ENCODE data around the gene DIP2C.
"Not testable (repeated sequence)": the region's sequence is repeated elsewhere in the genome, so short reads cannot be mapped to it uniquely, and the experiment has no call there.

Gene DIP2C

GRCh38 chr10:637771-638195, 51.7 kb downstream of the DIP2C start:
- DNase-seq: no peak

DNA sequence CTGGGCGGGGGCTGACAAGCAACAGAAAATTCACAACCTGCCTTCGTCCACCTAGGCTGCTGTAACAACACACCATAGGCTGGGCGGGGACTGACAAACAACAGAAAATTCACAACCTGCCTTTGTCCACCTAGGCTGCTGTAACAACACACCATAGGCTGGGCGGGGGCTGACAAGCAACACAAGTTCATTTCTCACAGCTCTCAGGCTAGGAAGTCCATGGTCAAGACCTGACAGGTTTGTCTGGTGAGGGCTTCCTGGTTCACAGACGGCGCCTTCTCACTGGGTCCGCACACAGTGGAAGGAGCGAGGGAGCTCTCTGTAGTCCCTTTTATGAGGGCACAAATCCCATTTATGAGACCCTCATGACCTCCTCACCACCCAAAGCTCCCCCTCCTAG, 52.2 kb downstream of the DIP2C start:
- no peak for DNase-seq

DNA sequence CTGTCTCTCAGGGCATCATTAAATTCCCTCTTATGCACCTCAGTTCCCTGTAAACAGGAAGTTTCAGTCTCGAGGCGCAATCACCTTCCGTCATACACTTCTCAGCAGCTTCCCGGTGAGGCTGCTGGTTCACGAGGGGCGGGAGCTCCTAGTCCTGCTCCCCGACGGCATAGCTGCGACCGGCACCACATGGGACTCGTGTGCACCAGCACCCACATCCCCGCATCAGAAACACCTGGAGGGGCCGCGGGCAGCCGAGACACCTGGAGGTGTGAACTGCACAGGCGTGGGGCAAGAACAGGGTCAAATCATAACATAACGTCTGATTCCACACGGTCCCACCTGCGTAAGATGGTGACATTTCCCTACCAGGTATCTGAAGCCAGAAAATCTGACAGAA, 52.7 kb downstream of the DIP2C start:
- DNase-seq: no peak

DNA sequence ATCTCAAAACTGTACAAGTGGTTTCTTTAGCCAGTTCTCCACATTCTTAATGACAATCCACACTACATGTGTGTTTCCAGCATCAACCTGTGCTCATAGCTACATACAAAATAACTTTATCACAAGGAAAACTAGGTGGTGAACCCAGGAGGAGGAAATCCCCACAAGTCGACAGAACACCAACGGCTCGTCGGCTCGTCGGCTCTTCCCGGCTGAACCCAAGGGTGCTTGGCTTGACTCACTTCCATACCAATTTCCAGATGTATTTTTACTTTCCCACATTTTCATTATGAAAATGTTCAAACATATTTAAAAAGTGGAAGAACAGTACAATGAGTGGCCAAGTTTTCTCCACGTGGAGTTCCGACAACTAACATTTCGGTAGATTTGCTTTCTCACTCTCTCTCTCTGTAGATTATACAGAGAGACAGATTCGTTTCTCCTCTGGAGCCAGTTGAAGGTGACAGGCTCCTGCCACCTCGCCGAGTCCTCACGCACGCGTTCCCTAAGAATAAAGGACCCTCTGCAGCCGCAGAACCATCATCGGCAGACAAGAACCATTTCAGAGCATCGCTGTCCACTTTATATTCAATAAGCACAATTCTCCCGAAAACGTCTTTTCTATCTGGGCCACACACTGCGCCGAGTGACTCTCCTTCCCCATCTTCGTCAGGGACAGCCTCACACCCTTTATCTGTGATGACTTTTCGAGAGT, 53.3 kb downstream of the DIP2C start:
- no peak for DNase-seq

GRCh38 chr10:635088-635861, 54.2 kb downstream of the DIP2C start:
- no peak for DNase-seq

GRCh38 chr10:634256-634655, 55.2 kb downstream of the DIP2C start:
- no peak for DNase-seq

DNA sequence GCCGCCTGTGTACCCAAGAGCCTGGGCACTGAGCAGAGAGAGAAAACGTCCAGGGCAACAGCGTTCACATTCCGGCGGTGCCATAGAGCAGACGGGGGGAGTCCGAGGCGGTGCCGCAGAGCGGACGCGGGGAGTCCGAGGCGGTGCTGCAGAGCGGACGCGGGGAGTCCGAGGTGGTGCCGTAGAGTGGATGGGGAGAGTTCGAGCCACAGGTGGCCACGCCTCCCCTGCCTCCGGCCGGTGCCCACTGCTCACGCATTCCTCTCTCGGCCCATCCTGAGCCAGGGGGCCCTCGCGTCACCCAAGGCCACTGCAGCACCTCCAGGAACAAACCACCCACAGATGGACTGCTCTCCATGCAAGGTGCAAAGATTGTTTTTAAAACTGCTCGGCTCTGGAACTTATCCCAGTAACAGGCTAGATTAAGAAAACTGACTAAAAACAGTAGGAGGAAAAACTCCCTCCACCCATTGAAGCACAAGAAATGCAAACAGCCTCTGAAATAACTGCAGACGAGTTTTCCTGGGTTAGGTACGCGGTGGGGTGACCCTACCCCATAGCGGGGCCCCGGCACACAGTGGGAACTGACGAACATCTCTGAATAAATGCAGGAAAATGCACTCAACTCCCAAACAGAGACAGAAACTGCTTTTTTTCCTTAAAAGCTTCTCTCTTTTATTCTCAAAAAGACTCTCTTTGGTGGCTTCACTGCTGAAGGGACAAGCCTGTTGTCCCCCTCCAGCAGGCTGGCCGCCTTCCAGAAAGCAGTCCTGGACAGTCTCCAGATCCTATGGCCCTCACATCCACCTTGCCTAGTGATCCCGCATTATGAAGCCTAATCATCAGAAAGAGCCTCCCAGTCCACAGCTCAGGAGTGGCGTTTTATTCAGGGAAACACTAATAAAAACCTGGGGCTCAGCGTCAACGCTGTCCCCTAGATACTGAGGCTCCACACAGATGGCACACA, 55.9 kb downstream of the DIP2C start:
- DNase-seq: peak; percentile 15

- not testable (repeated sequence) for DNase-seq
Measured at GRCh38 chr10:632807-633177, 56.7 kb downstream of the DIP2C start.

GRCh38 chr10:632155-632806, 57.2 kb downstream of the DIP2C start:
- DNase-seq: not testable (repeated sequence)

GRCh38 chr10:631266-631665, 58.2 kb downstream of the DIP2C start:
- no peak for DNase-seq

DNA sequence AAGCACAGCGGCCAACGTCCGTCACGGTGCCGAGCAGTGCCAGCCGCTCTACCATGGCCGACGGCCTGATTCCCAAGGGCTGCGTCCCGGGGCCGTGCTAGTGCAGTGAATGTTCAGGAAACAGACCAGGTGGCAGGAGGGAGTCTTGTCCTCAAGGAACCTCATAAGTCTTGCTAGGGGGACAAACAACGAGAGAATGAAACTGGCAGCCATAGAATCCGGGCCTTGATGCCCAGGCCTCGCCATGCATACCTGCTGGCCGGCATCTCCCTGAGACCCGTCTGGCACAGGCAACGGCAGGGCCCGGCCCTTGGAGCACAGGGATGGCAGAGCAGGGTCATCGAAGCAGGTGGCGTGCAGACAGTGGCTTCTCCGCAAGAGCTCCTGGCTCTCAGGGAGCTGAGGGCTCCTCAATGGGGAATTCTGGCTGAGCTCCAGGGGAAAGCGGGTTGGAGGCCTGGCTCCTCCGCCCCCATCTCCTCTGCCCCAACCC, 58.8 kb downstream of the DIP2C start:
- DNase-seq: peak; percentile 43

DNA sequence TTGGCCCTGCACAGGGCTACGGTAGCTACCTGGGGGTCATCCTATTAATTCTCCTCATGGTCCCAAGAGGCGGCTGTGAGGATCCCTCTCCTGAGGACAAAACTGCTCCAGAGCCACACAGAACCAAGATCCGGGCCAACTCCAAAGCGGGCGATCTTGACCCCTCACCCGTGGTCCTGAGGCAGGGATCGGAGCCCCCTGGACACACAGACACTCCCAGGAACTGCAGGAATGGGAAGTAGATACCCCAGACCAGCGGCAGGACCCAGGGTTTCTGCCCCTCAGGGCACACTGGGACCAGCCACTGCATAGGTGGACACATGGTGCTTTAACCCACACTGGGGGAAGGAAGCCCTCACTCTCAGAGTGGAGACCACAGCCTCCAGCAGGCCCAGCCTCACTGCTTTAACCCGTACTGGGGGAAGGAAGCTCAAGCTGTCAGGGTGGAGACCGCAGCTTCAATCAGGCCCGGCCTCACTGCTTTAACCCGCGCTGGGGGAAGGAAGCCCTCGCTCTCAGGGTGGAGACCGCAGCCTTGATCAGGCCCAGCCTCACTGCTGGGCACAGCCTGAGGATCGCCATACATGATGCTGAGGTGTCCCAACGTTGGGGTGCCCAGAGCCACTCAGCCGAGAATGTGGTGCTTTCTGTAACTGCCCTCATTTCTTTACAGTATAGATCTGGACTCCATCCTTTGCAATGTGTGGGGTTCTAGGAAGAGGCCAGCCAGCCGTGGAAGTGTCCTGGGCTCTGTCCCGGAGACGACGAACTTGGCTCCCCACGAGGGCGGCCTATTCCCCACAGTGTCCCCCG, 60.1 kb downstream of the DIP2C start:
- no peak for DNase-seq

- DNase-seq: no peak
Measured at GRCh38 chr10:628386-629045, 61.0 kb downstream of the DIP2C start.

DNA sequence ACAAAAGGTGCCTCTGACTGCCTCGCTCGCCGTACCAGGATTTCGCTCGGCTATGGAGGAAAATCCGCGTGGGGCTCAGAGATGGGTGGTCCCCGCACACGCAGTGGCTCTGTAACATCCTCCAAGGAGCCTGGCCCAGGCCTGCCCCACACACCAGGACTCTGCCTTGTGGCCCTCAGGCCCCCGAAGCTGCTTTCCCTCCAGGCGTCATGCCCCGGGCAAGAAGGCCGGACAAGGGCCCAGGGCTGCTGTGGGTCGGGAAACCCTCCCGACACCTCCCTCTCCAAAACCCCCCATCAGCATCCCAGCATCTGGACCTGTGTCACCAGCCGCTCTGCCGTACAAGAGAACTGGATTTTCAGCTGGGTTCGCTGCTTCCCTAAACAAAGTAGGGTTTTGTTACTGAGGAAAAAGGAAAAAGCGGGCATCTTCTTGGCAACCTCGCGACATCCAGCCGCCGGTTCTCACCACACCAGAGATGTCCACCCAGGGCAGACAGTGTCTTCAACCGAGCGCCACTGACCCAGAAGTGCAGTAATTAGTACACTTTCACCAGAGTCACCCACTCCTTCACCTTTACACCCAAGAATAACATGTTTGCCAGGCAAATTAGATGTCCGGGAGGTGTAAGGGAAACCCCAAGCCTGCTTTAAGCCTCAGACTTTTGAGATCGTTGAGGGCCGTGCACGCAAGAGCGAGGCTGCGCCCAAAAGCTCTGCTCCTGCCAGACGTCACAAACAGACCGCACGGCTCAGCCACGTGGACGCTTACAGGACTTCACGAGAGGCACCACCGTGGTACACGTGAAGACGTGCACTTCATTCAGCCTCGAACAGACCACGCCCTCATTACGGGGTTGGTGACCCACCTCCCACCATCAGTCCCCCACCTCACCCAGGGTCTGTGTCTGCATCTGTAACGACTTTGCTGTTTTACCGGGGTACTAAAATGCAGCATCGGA, 62.2 kb downstream of the DIP2C start:
- no peak for DNase-seq

GRCh38 chr10:625751-626711, 63.4 kb downstream of the DIP2C start:
- no peak for DNase-seq

GRCh38 chr10:625333-625696, 64.2 kb downstream of the DIP2C start:
- no peak for DNase-seq

DNA sequence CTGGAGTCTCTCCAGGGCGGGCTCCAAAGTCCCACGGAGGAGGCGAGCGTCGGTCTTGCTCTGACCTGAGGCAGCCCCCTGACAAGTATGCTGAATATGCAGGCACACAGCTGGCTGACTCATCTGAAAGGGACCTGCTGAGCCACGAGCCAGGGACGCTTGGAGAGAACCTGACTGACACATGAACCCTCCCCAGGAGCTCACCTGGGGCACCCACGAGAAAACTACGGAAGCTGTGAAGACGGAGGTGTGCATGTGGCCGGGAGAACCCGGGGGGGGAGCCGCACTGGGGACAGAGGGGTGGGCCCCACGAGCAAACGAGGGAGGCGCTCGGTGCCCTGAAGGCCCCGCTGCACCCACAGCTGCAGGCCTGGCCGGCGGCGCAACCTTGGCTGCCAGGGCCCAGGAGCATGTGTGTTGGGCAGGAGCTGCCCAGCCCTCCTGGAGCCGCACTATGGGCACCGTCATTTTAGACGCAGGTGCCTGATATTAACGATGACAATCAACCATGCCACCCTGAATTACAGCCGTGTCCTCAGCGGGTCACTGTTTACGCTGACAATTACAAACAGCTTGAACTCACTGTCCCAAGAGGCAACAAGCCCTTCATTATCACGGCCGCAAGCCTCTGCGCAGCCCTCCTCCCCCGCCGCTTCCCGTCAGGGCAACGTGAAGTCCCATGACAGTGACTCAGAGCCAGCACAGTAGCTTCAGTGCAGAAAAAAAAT, 64.7 kb downstream of the DIP2C start:
- DNase-seq: peak; percentile 3

DNA sequence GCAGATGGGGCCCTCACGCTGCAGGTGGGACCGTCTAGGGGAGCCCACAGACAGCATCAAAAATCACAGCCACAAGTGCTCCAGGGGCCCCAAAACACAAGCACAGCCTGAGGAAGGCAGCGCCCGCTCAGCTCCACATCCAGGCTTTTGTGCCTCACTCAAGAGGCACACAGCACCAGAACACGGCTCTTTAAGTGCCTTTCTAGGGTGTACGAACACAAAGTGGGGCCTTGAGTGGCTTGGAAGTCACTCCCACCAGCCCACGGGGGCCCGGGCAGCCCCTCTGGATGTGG, 65.2 kb downstream of the DIP2C start:
- no peak for DNase-seq
